ENCODE data around the gene C10orf90.

Gene C10orf90

GRCh38 chr10:126528315-126528835, 142.1 kb downstream of the C10orf90 start:
- no peaks in the 10 kb centered on the region for H3K9me3 ChIP-seq (ENCODE audit: severe bottlenecking)
- H3K4me1 ChIP-seq (ENCODE audit: insufficient read depth, poor library complexity, severe bottlenecking): no peaks in the 10 kb centered on the region
- no peak for DNase-seq (ENCODE audit: low spot score)
- H3K4me3 ChIP-seq (ENCODE audit: severe bottlenecking): no peak overlapping the region
- no peaks in the 10 kb centered on the region for H3K36me3 ChIP-seq (ENCODE audit: low read depth)
- H3K27ac ChIP-seq (ENCODE audit: poor library complexity, severe bottlenecking): no peak overlapping the region
- no peak for ATAC-seq (ENCODE audit: low read depth)
- H3K27me3 ChIP-seq (ENCODE audit: insufficient read depth, poor library complexity, severe bottlenecking): peaks cover 7% of the 10 kb centered on the region
- TF ChIP-seq, protein P1, sequence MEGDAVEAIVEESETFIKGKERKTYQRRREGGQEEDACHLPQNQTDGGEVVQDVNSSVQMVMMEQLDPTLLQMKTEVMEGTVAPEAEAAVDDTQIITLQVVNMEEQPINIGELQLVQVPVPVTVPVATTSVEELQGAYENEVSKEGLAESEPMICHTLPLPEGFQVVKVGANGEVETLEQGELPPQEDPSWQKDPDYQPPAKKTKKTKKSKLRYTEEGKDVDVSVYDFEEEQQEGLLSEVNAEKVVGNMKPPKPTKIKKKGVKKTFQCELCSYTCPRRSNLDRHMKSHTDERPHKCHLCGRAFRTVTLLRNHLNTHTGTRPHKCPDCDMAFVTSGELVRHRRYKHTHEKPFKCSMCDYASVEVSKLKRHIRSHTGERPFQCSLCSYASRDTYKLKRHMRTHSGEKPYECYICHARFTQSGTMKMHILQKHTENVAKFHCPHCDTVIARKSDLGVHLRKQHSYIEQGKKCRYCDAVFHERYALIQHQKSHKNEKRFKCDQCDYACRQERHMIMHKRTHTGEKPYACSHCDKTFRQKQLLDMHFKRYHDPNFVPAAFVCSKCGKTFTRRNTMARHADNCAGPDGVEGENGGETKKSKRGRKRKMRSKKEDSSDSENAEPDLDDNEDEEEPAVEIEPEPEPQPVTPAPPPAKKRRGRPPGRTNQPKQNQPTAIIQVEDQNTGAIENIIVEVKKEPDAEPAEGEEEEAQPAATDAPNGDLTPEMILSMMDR (IDR thresholded peaks at IDR 0.05; ENCODE audit: poor library complexity, severe bottlenecking): no peak

GRCh38 chr10:126527645-126528314, 142.7 kb downstream of the C10orf90 start:
- no peak for ATAC-seq (ENCODE audit: low read depth)
- Histone ChIP-seq H3K4me1 (ENCODE audit: insufficient read depth, poor library complexity, severe bottlenecking) (no peaks in the 10 kb centered on the region), H3K9me3 (ENCODE audit: severe bottlenecking) (no peaks in the 10 kb centered on the region), H3K27me3 (ENCODE audit: insufficient read depth, poor library complexity, severe bottlenecking) (peaks cover 7% of the 10 kb centered on the region), H3K4me3 (ENCODE audit: severe bottlenecking) (no peak overlapping the region), H3K36me3 (ENCODE audit: low read depth) (no peaks in the 10 kb centered on the region), H3K27ac (ENCODE audit: poor library complexity, severe bottlenecking) (no peak overlapping the region)
- DNase-seq (ENCODE audit: low spot score): no peak
- TF ChIP-seq, protein P1 (IDR thresholded peaks at IDR 0.05; ENCODE audit: poor library complexity, severe bottlenecking): no peak

- Histone ChIP-seq H3K27me3 (ENCODE audit: insufficient read depth, poor library complexity, severe bottlenecking) (peaks cover 7% of the 10 kb centered on the region), H3K4me3 (ENCODE audit: severe bottlenecking) (no peak overlapping the region), H3K9me3 (ENCODE audit: severe bottlenecking) (no peaks in the 10 kb centered on the region), H3K27ac (ENCODE audit: poor library complexity, severe bottlenecking) (no peak overlapping the region), H3K4me1 (ENCODE audit: insufficient read depth, poor library complexity, severe bottlenecking) (peaks cover 5% of the 10 kb centered on the region), H3K36me3 (ENCODE audit: low read depth) (no peaks in the 10 kb centered on the region)
- TF ChIP-seq, protein P1 (IDR thresholded peaks at IDR 0.05; ENCODE audit: poor library complexity, severe bottlenecking): no peak
- no peak for ATAC-seq (ENCODE audit: low read depth)
- no peak for DNase-seq (ENCODE audit: low spot score)
These were observed 145.2 kb downstream of the C10orf90 start for GRCh38 chr10:126525326-126525725.

DNA sequence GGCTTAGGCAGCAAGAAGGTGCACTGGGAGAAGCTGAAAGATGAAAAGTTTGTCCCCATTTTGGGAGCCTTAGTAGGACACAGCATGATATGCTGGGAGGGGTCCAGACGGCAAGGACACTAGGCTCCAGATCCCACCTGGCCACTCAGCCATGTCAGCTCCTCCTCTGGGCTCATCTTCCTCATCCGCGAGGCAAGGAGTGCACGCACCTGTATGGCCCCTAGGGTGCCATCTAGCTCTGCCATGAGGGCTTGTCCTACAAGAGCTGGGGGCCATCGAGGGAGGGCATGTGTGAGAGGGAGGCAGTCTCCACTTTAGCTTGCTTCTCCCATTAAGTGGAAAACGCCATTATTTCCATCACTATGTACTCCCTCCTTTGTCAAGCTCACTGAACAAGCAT, 146.0 kb downstream of the C10orf90 start:
- Histone ChIP-seq H3K36me3 (ENCODE audit: low read depth) (no peaks in the 10 kb centered on the region), H3K4me3 (ENCODE audit: severe bottlenecking) (no peak overlapping the region), H3K27ac (ENCODE audit: poor library complexity, severe bottlenecking) (no peak overlapping the region), H3K27me3 (ENCODE audit: insufficient read depth, poor library complexity, severe bottlenecking) (peaks cover 7% of the 10 kb centered on the region), H3K9me3 (ENCODE audit: severe bottlenecking) (no peaks in the 10 kb centered on the region), H3K4me1 (ENCODE audit: insufficient read depth, poor library complexity, severe bottlenecking) (peaks cover 5% of the 10 kb centered on the region)
- DNase-seq (ENCODE audit: low spot score): no peak
- TF ChIP-seq, protein P1 (IDR thresholded peaks at IDR 0.05; ENCODE audit: poor library complexity, severe bottlenecking): no peak
- no peak for ATAC-seq (ENCODE audit: low read depth)

DNA sequence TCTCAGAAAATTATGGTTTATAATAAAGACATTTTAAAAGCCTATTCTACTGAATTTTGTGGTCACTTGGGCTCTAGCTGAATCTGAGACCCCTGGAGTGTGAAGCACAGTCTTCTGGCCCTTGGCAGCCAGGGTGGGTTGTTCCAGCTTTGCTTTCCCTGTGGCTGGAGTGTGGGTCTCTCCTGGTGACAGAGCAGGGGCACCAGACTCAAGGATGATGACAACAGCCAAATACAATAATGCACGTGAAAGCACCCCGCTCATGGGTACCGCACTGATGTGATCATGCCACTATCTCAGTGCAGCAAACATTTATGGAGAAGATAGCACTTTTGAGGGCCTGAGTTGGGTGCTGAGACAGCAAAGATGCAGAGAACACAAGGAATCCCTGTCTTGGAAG, 147.4 kb downstream of the C10orf90 start:
- Histone ChIP-seq H3K4me3 (ENCODE audit: severe bottlenecking) (no peak overlapping the region), H3K36me3 (ENCODE audit: low read depth) (no peaks in the 10 kb centered on the region), H3K27ac (ENCODE audit: poor library complexity, severe bottlenecking) (no peak overlapping the region), H3K27me3 (ENCODE audit: insufficient read depth, poor library complexity, severe bottlenecking) (no peaks in the 10 kb centered on the region), H3K9me3 (ENCODE audit: severe bottlenecking) (no peaks in the 10 kb centered on the region), H3K4me1 (ENCODE audit: insufficient read depth, poor library complexity, severe bottlenecking) (peaks cover 5% of the 10 kb centered on the region)
- DNase-seq (ENCODE audit: low spot score) (no peak), ATAC-seq (ENCODE audit: low read depth) (no peak)
- TF ChIP-seq, protein P1 (IDR thresholded peaks at IDR 0.05; ENCODE audit: poor library complexity, severe bottlenecking): no peak

Measured in RWPE2 (cell line).